ENCODE results near the gene GABBR1. TPM values are rescaled to one million over a fixed set of nuclear protein-coding genes. Genes with fewer than 3 reads are reported as not detected.

Gene GABBR1
- total and polyA plus RNA-seq, 4 donors, result 1.1 to 4.7 (median 1.4) TPM

- no peak for TF ChIP-seq EGR1 (IDR thresholded peaks at IDR 0.05; ENCODE audit: low read depth in 2 of 2)
- TF ChIP-seq TAF1 (conservative IDR thresholded peaks at IDR 0.05), result no peak
- TF ChIP-seq NR2F2 (IDR thresholded peaks at IDR 0.05), result no peak
- no peak for TF ChIP-seq HNF4G (IDR thresholded peaks at IDR 0.05)
- TF ChIP-seq YY1 (IDR thresholded peaks at IDR 0.05), result no peak
- no peak for TF ChIP-seq FOXA2 (IDR thresholded peaks at IDR 0.05)
- no peak for TF ChIP-seq FOXA1 (IDR thresholded peaks at IDR 0.05)
- no peak for TF ChIP-seq JUND (IDR thresholded peaks at IDR 0.05)
Measured at GRCh38 chr6:29603456-29603855, 29.5 kb downstream of the GABBR1 start (continued).

GRCh38 chr6:29602564-29603361 lies 30.2 kb downstream of the GABBR1 start:
- no peaks in the 10 kb centered on the region for H3K4me1 ChIP-seq (ENCODE audit: control insufficient read depth in 4 of 4, insufficient read depth in 4 of 4, low read length in 3 of 4)
- H3K4me3 ChIP-seq (ENCODE audit: low read depth in 1 of 3, low read length in 3 of 3), result no peak overlapping the region
- H3K36me3 ChIP-seq (ENCODE audit: control insufficient read depth in 4 of 4, insufficient read depth in 3 of 4, low read depth in 1 of 4, low read length in 3 of 4), result no peaks in the 10 kb centered on the region
- 69% methylated on average over 12 of the region's 12 CpGs for WGBS
- no peak overlapping the region for H3K9ac ChIP-seq (ENCODE audit: low read depth in 1 of 2, low read length in 2 of 2)
- no peaks in the 10 kb centered on the region for H3K9me3 ChIP-seq (ENCODE audit: control insufficient read depth in 4 of 4, low read length in 3 of 4)
- H3K27ac ChIP-seq (ENCODE audit: low read depth in 1 of 2, low read length in 2 of 2), result no peak overlapping the region
- H3K27me3 ChIP-seq (ENCODE audit: control insufficient read depth in 4 of 4, insufficient read depth in 4 of 4, low read length in 3 of 4), result no peaks in the 10 kb centered on the region
- DNase-seq (ENCODE audit: low spot score), result no peak
- no peak for TF ChIP-seq ZBTB33 (IDR thresholded peaks at IDR 0.05)
- TF ChIP-seq RAD21 (IDR thresholded peaks at IDR 0.05), result no peak
- TF ChIP-seq ATF3 (IDR thresholded peaks at IDR 0.05), result no peak

GRCh38 chr6:29598172-29598747 lies 34.7 kb downstream of the GABBR1 start:
- 62% methylated on average over 2 of the region's 2 CpGs for WGBS

More at GRCh38 chr6:29598172-29598747, 34.7 kb downstream of the GABBR1 start:
- Histone ChIP-seq H3K4me3 (ENCODE audit: low read depth in 1 of 3, low read length in 3 of 3) (no peak overlapping the region), H3K27ac (ENCODE audit: low read depth in 1 of 2, low read length in 2 of 2) (no peak overlapping the region), H3K36me3 (ENCODE audit: control insufficient read depth in 4 of 4, insufficient read depth in 3 of 4, low read depth in 1 of 4, low read length in 3 of 4) (no peaks in the 10 kb centered on the region), H3K4me1 (ENCODE audit: control insufficient read depth in 4 of 4, insufficient read depth in 4 of 4, low read length in 3 of 4) (no peaks in the 10 kb centered on the region), H3K27me3 (ENCODE audit: control insufficient read depth in 4 of 4, insufficient read depth in 4 of 4, low read length in 3 of 4) (peaks cover 0 to 4% (median 0%) of the 10 kb centered on the region in 4 donors), H3K9me3 (ENCODE audit: control insufficient read depth in 4 of 4, low read length in 3 of 4) (no peaks in the 10 kb centered on the region), H3K9ac (ENCODE audit: low read depth in 1 of 2, low read length in 2 of 2) (no peak overlapping the region)
- TF ChIP-seq ATF3 (IDR thresholded peaks at IDR 0.05) (no peak), RXRA (IDR thresholded peaks at IDR 0.05) (no peak), HNF4A (conservative IDR thresholded peaks at IDR 0.05) (no peak), GABPA (IDR thresholded peaks at IDR 0.05 in 1 of 2, conservative IDR thresholded peaks at IDR 0.05 in 1 of 2) (no peak), ZBTB33 (IDR thresholded peaks at IDR 0.05) (no peak), REST (IDR thresholded peaks at IDR 0.05) (no peak), TAF1 (conservative IDR thresholded peaks at IDR 0.05) (no peak)
- no peak for DNase-seq (ENCODE audit: low spot score)
